Spinal cord (tissue), 10 donors: ENCODE data around the gene CWC22. TPM values are rescaled to one million over a fixed set of nuclear protein-coding genes. Genes with fewer than 3 reads are reported as not detected.

Experiments used
- DNase-seq, 6 donors: peaks; one replicate each; pipeline versions ENCODE4 v3.0.0 to v3.0.0-alpha.2; 2013 to 2015; ENCODE audit warnings: low spot score in 6 of 6, low read depth in 4 of 6
- H3K27ac ChIP-seq: one replicate; pipeline ENCODE4 v1.5.1; 2013; ENCODE audit warnings: low read depth, low read length, control low read depth
- H3K27me3 ChIP-seq: one replicate; pipeline ENCODE4 v1.6.1; 2013; ENCODE audit warnings: low read length; ENCODE audit not compliant: control insufficient read depth, insufficient read depth
- H3K36me3 ChIP-seq: one replicate; pipeline ENCODE4 v1.6.1; 2013; ENCODE audit warnings: low read length; ENCODE audit not compliant: control insufficient read depth, insufficient read depth
- H3K4me1 ChIP-seq: one replicate; pipeline ENCODE4 v1.6.1; 2013; ENCODE audit warnings: low read length; ENCODE audit not compliant: control insufficient read depth, insufficient read depth
- H3K4me3 ChIP-seq: one replicate; pipeline ENCODE4 v1.5.1; 2013; ENCODE audit warnings: low read depth, low read length, control low read depth
- H3K9me3 ChIP-seq: one replicate; pipeline ENCODE4 v1.6.1; 2013; ENCODE audit warnings: low read length; ENCODE audit not compliant: control insufficient read depth, insufficient read depth
- WGBS: methylation state at CpG from one replicate; pipeline ENCODE4 v1.1.5; 2013; ENCODE audit warnings: missing lambda C conversion rate; ENCODE audit not compliant: insufficient coverage; 5-methylcytosine and 5-hydroxymethylcytosine counted together
- polyA plus RNA-seq, 2 donors: library from polyadenylated mRNA; unstranded; fragments of 120-200 nt; gene quantifications; one replicate each; pipeline ENCODE4 v1.2.1, GENCODE V29; 2013; ENCODE audit not compliant: insufficient read length in 2 of 2
- total RNA-seq, 2 donors: library from RNA; depleted of rRNA in 1 of 2; stranded (reverse); fragments of 120-200 nt in 1 of 2; fragments of >200 nt in 1 of 2; gene quantifications; one replicate each; pipeline versions ENCODE4 v1.2.3 to v1.2.4, GENCODE V29; 2013 to 2014
- donor health status: healthy.

The CWC22 gene
- total and polyA plus RNA-seq, 4 donors, result 17.1 to 27.2 (median 21.1) TPM

DNA sequence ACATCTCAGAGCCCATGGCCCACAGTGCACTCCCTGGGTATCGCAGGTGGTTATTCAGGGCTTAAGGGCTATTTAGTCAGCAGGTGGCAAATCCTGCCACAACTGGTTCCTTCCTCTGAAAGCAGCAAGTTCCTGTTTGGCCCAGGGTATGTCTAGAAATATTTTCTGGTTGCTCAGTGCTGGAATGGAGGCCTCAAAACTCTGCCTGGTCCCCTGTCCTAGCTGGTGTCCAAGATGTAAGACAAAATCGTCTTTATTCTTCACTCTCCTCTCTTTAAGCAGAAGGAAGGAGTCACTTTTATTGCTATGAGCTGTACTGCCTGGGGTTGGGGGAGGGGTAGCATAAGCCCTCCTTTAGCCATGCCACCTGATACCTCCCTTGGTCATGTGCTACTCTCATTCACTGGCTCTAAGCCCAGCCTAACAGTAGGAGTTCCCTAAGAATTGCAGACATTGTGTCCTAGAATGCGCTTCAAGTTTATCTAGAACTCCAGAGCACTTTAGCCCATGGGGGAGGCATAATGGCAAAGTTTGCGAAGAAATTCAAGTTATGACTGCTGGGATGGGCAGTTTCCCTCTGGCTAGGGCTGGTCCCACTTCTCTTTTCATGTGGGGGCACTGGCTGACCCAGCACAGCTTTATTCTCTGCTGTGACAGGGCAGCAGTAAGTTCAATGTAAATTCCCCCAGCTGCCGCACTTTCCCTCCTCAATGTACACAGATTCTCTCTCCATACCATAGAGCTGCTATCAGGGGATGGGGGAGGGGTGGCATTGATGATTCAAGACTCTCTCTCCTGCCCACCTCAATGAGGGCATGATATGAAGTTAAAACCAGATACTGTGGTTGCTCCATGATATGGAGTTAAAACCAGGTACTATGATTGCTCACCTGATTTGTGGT, 27.1 kb upstream of the CWC22 start:
- Histone ChIP-seq H3K27me3 (no peaks in the 10 kb centered on the region), H3K27ac (no peak overlapping the region), H3K4me1 (no peaks in the 10 kb centered on the region), H3K36me3 (no peaks in the 10 kb centered on the region), H3K4me3 (no peak overlapping the region), H3K9me3 (no peaks in the 10 kb centered on the region)
- 92% methylated on average over 2 of the region's 5 CpGs for WGBS
- peak in 2 of 6 donors; percentile 3 to 39 for DNase-seq

- Histone ChIP-seq H3K27ac (no peak overlapping the region), H3K4me1 (no peaks in the 10 kb centered on the region), H3K36me3 (no peaks in the 10 kb centered on the region), H3K4me3 (no peak overlapping the region), H3K27me3 (no peaks in the 10 kb centered on the region), H3K9me3 (peaks cover 2% of the 10 kb centered on the region)
- no CpG with 5 or more reads among the region's 1 CpG for WGBS
- no peak for DNase-seq
Observed at GRCh38 chr2:180029575-180029974, 22.5 kb upstream of the CWC22 start.

DNA sequence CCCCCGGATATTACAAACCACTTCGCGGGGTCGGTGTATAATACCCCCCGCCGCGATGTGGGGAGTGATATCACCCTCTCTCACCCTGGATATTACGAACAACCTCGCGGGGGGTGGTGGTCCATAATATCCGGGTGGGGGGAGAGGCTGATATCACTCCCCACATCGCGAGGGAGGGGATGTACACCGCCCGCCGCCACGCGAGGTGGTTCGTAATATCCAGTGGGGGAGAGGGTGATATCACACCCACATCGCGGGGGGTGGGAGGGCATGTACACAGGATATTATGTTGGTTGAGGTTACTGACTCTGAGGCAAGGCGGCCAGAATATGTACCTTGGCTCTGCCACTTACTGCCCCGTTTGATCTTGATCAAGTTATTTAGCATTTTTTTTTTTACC, 14.8 kb upstream of the CWC22 start:
- no peaks in the 10 kb centered on the region for H3K4me1 ChIP-seq
- no peak overlapping the region for H3K4me3 ChIP-seq
- H3K27me3 ChIP-seq, result no peaks in the 10 kb centered on the region
- no peak for DNase-seq
- no peaks in the 10 kb centered on the region for H3K9me3 ChIP-seq
- H3K36me3 ChIP-seq, result no peaks in the 10 kb centered on the region
- WGBS, result 94% methylated on average over 8 of the region's 23 CpGs
- no peak overlapping the region for H3K27ac ChIP-seq

- Histone ChIP-seq H3K27ac (no peak overlapping the region), H3K4me3 (no peak overlapping the region), H3K9me3 (no peaks in the 10 kb centered on the region), H3K27me3 (no peaks in the 10 kb centered on the region), H3K36me3 (no peaks in the 10 kb centered on the region), H3K4me1 (no peaks in the 10 kb centered on the region)
- DNase-seq, result peak in 1 of 6 donors; percentile 29
- WGBS, result no CpG with 5 or more reads among the region's 4 CpGs
Observed at GRCh38 chr2:180017784-180018183, 10.7 kb upstream of the CWC22 start.

GRCh38 chr2:180016937-180017336, 9.8 kb upstream of the CWC22 start:
- Histone ChIP-seq H3K27me3 (no peaks in the 10 kb centered on the region), H3K36me3 (no peaks in the 10 kb centered on the region), H3K4me1 (no peaks in the 10 kb centered on the region), H3K27ac (no peak overlapping the region), H3K4me3 (no peak overlapping the region), H3K9me3 (no peaks in the 10 kb centered on the region)
- no peak for DNase-seq
- WGBS, result 67% methylated on average over 1 of the region's 2 CpGs

GRCh38 chr2:180015951-180016709, 9.0 kb upstream of the CWC22 start:
- H3K9me3 ChIP-seq, result no peaks in the 10 kb centered on the region
- H3K27ac ChIP-seq, result no peak overlapping the region
- no CpG with 5 or more reads among the region's 5 CpGs for WGBS
- DNase-seq, result no peak
- H3K36me3 ChIP-seq, result no peaks in the 10 kb centered on the region
- H3K4me3 ChIP-seq, result no peak overlapping the region
- no peaks in the 10 kb centered on the region for H3K27me3 ChIP-seq
- H3K4me1 ChIP-seq, result no peaks in the 10 kb centered on the region

- Histone ChIP-seq H3K9me3 (no peaks in the 10 kb centered on the region), H3K4me3 (no peak overlapping the region), H3K27me3 (no peaks in the 10 kb centered on the region), H3K4me1 (no peaks in the 10 kb centered on the region), H3K36me3 (no peaks in the 10 kb centered on the region), H3K27ac (no peak overlapping the region)
- no CpG with 5 or more reads among the region's 4 CpGs for WGBS
- no peak for DNase-seq
Observed at GRCh38 chr2:180012523-180012922, 5.4 kb upstream of the CWC22 start.

DNA sequence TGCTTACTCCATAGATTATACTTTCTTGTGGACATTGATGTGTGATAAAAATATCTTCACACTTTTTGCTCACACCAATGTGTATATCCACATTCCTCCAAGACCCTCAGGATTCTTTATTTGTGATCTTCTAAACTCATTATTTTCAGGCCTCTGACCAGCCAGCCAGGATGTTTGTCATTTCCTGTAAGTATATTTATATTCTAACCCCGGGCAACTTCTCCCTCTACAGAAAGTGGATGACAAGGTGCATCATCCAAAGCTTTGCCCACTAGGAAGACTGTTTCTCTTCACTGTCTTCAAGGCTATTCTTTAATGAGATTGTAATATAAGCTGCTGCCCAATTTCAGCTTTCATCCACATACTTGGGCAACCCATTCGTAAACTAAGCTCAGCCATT, 3.6 kb upstream of the CWC22 start:
- Histone ChIP-seq H3K27me3 (no peaks in the 10 kb centered on the region), H3K4me1 (no peaks in the 10 kb centered on the region), H3K36me3 (no peaks in the 10 kb centered on the region), H3K4me3 (no peak overlapping the region), H3K9me3 (no peaks in the 10 kb centered on the region), H3K27ac (no peak overlapping the region)
- no CpG with 5 or more reads among the region's 2 CpGs for WGBS
- DNase-seq, result no peak

GRCh38 chr2:180006231-180006630, 866 bp downstream of the CWC22 start:
- H3K36me3 ChIP-seq, result no peaks in the 10 kb centered on the region
- H3K4me1 ChIP-seq, result peaks cover 5% of the 10 kb centered on the region
- no peak overlapping the region for H3K27ac ChIP-seq
- DNase-seq, result no peak
- no peaks in the 10 kb centered on the region for H3K9me3 ChIP-seq
- peak overlapping the region; percentile 92 for H3K4me3 ChIP-seq
- WGBS, result 0% methylated on average over 1 of the region's 7 CpGs
- H3K27me3 ChIP-seq, result no peaks in the 10 kb centered on the region
